ENCODE results near the gene FGF4.
A peak's percentile ranks its signal among the peaks of the same experiment; 100 is the strongest.

The FGF4 gene

DNA sequence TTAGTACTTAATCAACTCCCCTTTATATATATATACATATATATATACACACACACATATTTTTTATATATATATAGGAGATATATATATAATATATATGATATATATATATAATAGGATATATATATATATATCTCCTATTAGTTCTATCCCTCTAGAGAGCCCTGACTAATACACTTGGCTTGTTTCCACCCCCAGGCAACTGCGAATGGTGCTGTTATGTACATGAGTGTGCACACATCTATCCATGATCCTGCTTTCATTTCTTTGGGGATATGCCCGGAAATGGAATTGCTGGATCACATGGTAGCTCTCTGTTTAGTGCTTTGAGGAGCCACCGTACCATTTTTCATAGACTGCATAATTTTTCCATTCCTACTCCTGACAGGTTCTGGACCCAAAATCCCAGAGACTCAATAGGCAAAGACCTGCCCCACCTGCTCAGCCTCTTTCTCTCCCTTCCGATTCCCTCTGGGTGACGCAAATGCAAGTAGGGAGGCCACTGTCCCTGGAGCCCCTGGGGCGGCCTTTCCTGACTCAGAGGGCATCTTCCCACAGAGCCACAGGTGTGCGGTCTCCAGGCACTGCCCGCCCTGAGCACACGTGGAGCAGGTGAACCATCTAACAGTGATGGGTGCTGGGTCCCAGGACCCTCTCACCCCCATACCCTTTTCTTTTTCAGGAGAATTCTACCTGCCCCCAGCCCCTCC lies 32.1 kb upstream of the FGF4 start:
- DNase-seq (ENCODE audit: low spot score) = no peak

DNA sequence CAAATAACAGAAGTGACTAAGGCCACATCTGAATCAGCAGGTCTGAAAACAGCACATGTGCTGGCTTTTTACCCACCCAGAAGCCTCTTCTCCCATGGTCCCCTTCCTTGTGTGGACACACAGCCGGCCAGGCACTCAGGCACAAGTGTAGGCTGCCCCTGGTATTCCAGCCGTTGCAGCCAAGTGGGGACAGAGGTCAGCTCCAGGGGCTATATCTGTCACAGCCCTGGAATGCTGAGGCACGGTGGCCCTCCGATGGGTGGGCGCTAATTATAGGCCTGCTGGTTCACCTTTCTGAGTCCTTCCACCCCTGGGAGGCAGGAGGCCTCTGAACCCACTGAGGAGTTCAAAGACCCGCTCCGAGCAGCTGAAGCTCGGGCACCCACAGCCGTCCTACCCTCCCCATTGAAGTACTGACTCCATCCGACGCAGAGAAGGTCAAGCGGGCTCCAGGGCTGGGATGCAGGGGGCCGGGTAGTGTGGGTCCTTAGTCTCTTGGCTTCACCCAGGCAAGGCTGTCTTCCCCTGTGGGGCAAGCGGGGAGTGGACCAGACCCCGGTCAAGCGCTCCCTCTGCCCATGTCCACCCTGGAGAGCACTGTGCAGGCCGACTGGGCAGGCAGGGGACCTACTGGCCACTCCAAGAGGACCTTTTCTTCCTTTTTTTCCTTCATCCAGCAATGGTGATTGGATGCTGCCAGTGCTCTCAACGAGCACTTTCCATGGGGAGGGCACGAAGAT lies 29.8 kb upstream of the FGF4 start:
- DNase-seq (ENCODE audit: low spot score) = no peak

- DNase-seq (ENCODE audit: low spot score) = no peak
Measured at GRCh38 chr11:69803604-69804218, 28.6 kb upstream of the FGF4 start.

GRCh38 chr11:69803022-69803421 lies 27.9 kb upstream of the FGF4 start:
- DNase-seq (ENCODE audit: low spot score) = no peak

DNA sequence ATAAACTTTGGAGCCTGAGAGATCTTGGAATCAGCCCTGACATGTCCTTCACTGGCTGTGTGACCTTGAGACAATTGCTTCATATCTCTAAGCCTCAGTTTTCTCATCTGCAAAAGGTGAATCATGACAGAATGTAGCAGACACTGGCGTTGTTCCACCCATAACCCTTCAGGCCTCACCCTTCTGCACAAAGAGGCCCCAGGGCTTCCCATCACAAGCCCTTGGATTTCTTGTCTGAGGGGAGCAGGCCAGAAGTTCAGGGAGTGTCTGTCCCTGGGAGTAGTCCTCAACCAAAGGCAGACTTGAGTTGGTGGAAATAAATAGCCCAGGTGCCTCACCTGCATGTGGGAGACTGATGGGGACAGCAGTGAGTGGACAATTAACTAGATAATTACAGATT lies 27.4 kb upstream of the FGF4 start:
- no peak for DNase-seq (ENCODE audit: low spot score)

- DNase-seq (ENCODE audit: low spot score) = no peak
Measured at GRCh38 chr11:69801513-69802335, 26.6 kb upstream of the FGF4 start.

DNA sequence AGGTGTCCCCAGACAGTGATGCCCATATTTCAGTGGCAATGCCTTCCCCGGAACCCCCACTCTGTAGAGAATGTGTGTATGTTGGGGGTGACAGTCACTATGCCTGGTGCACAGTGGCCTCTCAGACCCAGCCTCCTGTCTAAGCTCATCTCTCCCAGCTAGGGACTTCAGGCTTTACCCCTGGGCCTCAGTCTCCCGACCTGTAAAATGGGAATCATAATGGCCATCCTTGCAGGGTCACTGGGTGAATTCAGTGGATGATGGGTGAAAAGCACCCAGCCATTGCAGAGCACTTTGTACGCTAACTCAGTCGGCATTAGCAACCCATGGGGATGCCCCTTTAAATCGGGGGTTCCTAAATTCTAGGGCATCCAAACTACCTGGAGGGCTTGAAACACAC lies 25.1 kb upstream of the FGF4 start:
- DNase-seq (ENCODE audit: low spot score) = no peak

GRCh38 chr11:69799582-69799981 lies 24.4 kb upstream of the FGF4 start:
- no peak for DNase-seq (ENCODE audit: low spot score)

DNA sequence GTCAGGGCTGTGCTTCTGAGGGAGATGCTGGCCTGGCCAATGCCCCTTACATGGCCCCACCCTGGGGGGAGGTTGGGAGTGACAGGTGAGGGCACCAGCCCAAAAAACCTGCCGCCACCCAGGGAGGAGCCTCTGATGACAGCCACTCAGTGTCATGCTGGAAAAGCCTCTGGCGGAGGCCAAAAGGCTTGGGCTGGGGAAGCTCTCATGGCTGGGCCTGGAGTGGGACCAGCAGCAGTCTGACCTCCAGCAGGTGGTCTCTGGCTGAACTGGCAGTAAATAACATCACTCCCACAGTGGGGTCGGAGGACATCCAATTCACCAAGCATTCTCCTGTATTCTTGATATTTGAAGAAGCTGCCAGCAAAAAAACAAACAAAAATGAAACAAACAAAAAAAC lies 24.0 kb upstream of the FGF4 start:
- DNase-seq (ENCODE audit: low spot score) = no peak

- DNase-seq (ENCODE audit: low spot score) = no peak
Measured at GRCh38 chr11:69797737-69798528, 22.8 kb upstream of the FGF4 start.

DNA sequence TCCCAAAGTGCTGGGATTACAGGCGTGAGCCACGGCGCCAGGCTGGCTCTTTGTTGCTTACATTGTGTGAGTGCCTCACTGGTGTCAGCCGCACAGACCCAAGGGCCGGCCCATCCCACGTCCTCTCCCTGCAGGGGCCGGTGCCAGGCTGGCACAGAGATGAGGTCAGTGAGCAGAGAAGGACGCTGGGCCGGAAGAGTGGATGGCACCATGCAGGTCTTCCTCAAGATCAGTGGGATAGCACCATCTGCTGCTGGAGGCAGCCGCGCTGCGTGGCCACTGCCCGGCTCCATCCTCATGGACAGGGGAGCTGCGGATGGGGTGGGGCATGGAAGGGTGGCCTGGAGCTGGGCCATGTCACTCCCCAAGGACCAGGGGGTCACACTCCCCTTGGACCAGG lies 22.0 kb upstream of the FGF4 start:
- no peak for DNase-seq (ENCODE audit: low spot score)

DNA sequence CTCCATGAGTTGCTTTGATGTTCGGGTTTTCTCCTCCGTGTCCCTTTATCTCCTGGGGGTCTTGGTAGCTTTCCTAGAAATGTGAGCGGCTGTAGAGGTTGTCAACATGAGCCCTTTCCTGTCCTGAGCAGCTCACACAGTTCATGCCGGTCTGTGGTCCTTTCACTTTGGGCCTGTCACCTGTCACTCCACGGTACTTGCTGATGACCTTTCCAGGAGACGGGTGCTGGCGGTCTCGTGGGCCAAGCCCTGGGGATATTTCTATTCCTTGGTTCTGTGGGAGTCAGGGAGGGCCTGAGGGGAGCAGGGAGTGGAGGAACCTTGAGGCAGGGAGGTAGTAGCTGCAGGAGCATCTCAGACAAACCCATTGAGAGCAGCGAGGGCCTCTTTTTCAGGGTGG lies 20.9 kb upstream of the FGF4 start:
- no peak for DNase-seq (ENCODE audit: low spot score)

DNA sequence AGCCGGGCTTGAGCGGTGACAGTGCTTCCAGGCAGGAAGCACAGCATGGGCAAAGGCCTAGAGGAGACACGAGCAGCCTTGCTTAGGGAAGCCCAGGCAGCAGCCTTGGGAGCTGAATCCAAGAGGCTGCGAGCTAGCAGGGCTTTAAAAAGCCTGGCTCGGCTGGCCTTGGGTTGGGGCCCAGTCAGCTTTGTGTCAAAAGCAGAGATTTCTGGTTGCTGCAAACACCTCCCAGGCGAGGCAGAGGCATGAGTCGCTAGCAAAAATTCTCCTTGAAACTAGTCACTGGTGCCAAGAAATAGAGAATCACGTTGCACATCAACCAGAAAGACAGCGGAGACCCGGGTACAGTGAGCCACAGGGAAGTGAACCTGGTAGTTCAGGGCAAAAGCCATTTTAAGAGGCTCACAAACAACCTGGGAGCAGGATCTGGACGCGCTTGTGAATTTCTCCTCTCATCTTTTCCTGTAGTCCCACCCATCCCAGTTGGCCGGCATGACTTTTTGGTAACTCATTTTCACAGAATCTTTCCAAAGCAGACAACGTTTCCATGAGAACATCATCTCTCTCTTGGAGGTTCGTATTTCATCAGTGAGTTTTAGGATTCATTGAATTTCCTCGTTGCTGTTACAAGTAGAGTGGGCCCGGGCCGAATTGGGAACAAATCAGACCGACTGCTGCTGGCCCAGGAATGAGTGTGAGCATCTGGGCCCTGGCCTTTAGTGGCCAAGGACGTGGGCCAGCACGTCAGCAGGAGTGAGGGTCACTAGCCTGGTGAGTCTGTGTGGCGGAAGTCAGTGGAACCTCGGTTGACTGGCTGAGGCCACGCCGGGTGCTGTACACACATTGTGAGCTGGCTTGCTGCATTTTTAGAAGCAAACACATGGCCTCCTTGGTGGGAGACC lies 16.4 kb upstream of the FGF4 start:
- DNase-seq (ENCODE audit: low spot score) = peak; percentile 1

DNA sequence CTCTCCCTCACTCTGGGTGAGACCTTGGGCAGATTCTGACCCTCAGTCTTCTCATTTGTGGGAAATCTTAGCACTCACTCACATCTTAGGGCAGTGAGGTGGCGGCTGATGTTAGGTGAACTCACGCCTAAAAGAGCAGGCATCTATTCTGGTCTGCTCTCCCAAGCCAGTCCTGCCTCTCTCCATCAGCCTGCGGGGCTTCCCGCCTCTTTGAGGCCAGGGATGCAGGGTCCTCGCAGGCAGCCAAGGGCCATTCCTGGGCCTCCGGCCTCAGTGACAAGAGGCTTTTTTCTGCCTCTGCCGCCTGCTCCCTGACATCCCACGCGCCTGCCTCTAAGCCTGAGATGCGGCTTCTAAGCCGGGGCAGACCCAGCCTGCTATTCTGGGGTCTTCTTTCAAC lies 13.8 kb upstream of the FGF4 start:
- DNase-seq (ENCODE audit: low spot score) = no peak

- no peak for DNase-seq (ENCODE audit: low spot score)
Measured at GRCh38 chr11:69787906-69788305, 12.8 kb upstream of the FGF4 start.

DNA sequence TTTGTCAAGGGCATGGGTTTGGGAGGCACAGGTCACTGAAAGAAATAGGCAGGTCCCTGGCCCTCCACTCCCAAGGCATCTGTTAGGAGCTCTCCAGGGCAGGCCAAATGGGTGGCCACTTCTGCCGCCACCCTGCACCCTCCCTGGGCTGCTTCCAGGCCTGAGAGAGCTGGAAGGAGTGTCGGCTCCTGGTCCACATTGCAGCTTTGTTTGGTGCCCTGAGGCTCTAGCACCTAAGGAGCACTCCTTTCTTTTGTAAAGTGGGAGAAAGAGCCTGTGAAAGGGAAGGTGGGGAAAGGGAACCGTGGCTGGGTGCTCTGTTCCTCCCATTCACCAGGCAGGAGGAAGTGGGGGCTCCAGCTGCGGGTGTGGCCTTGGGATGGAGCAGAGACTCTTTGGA lies 12.3 kb upstream of the FGF4 start:
- no peak for DNase-seq (ENCODE audit: low spot score)

- DNase-seq (ENCODE audit: low spot score) = no peak
Measured at GRCh38 chr11:69781241-69781640, 6.1 kb upstream of the FGF4 start.

DNA sequence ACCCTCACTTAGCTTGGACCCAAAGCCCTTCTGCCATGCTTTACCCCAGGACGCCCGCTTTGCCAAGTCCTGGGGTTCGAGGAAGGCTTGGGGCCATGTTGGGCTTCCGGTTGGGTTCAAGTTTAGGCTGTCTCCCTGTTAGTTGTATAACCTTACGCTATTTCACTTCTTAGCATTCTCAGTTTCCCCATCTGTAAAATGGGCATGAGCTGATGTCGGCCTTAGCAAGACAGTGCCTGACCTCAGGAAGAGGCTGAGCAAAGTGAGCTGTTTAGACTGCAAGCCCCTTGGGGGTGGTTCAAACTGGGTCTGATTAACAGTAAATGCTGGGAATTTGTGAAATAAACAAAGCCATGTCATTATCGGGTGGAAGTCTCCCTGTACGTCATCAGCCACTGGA lies 3.2 kb upstream of the FGF4 start:
- DNase-seq (ENCODE audit: low spot score) = no peak

- no peak for DNase-seq (ENCODE audit: low spot score)
Measured at GRCh38 chr11:69774354-69775162, 583 bp downstream of the FGF4 start.
